GM18505 (cell line): ENCODE data around the gene IQGAP2.

Source experiments
- ATAC-seq: cut with Tn5 transposase; IDR thresholded peaks from one replicate; pipeline ENCODE4 v1.9.1; 2021; ENCODE audit not compliant: unreplicated experiment
- POLR2A ChIP-seq: IDR thresholded peaks from 4 replicates; pipeline ENCODE4 v1.6.1; 2011; ENCODE audit warnings: borderline replicate concordance; ENCODE audit not compliant: insufficient read depth, insufficient read length; ENCODE audit errors: extremely low read depth

IQGAP2 gene

GRCh38 chr5:76473009-76473336, 69.9 kb downstream of the IQGAP2 start:
- TF ChIP-seq POLR2A: no peak

GRCh38 chr5:76473661-76474060, 70.6 kb downstream of the IQGAP2 start:
- no peak for ATAC-seq
- no peak for TF ChIP-seq POLR2A

More at GRCh38 chr5:76473009-76473336, 69.9 kb downstream of the IQGAP2 start:
- ATAC-seq: no peak

GRCh38 chr5:76474377-76474776, 71.3 kb downstream of the IQGAP2 start:
- no peak for ATAC-seq
- no peak for TF ChIP-seq POLR2A

- no peak for TF ChIP-seq POLR2A
- no peak for ATAC-seq
Measured at GRCh38 chr5:76475385-76475784, 72.3 kb downstream of the IQGAP2 start.

GRCh38 chr5:76475936-76476335, 72.9 kb downstream of the IQGAP2 start:
- no peak for TF ChIP-seq POLR2A
- ATAC-seq: no peak

- no peak for TF ChIP-seq POLR2A
- ATAC-seq: no peak
Measured at GRCh38 chr5:76476474-76477038, 73.5 kb downstream of the IQGAP2 start.

- TF ChIP-seq POLR2A: no peak
- no peak for ATAC-seq
Measured at GRCh38 chr5:76477061-76477460, 74.0 kb downstream of the IQGAP2 start.

GRCh38 chr5:76477571-76477970, 74.5 kb downstream of the IQGAP2 start:
- TF ChIP-seq POLR2A: no peak
- no peak for ATAC-seq

- TF ChIP-seq POLR2A: no peak
- ATAC-seq: no peak
Measured at GRCh38 chr5:76479281-76479680, 76.2 kb downstream of the IQGAP2 start.

GRCh38 chr5:76479973-76480667, 77.0 kb downstream of the IQGAP2 start:
- no peak for ATAC-seq
- TF ChIP-seq POLR2A: no peak

GRCh38 chr5:76482984-76483383, 79.9 kb downstream of the IQGAP2 start:
- ATAC-seq: no peak

GRCh38 chr5:76483433-76483832, 80.3 kb downstream of the IQGAP2 start:
- TF ChIP-seq POLR2A: no peak
- ATAC-seq: no peak

More at GRCh38 chr5:76482984-76483383, 79.9 kb downstream of the IQGAP2 start:
- no peak for TF ChIP-seq POLR2A

GRCh38 chr5:76483881-76484280, 80.8 kb downstream of the IQGAP2 start:
- no peak for ATAC-seq
- TF ChIP-seq POLR2A: no peak

GRCh38 chr5:76485511-76485910, 82.4 kb downstream of the IQGAP2 start:
- ATAC-seq: no peak
- TF ChIP-seq POLR2A: no peak
